Measurements from ENCODE around the gene HS6ST3. TPM values are rescaled to one million over a fixed set of nuclear protein-coding genes. Genes with fewer than 3 reads are reported as not detected.
A peak's percentile ranks its signal among the peaks of the same experiment; 100 is the strongest.

Gene HS6ST3
- total RNA-seq, 2 experiments from 2014 or later = not detected

DNA sequence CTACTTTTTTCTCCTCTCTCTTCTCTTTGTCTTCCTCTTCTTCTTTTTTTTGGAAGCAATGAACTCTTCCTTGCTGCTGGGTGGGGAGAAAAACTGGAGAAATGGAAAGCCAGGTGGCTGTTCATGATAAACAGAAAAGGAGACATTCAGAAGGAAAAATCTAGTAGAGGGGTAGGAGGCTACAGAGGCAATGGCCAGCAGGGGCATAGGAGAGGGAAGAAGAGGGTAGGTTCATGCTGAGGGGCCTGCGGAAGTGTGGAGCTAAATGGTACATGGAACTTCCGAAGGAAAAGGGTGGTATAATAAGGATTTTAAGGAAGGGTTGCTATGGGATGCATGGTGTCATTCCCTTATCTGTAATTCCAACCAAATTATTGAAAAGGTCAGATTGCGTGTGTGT lies 17.5 kb upstream of the HS6ST3 start:
- Mint-ChIP-seq H3K27ac (no peak overlapping the region), H3K9me3 (peaks cover 2% of the 10 kb centered on the region), H3K4me1 (ENCODE audit: low read depth) (no peaks in the 10 kb centered on the region), H3K36me3 (ENCODE audit: low read depth) (no peaks in the 10 kb centered on the region), H3K27me3 (peaks cover 1% of the 10 kb centered on the region), H3K4me3 (no peak overlapping the region)
- intact Hi-C loops (cut with micrococcal nuclease) = no loop called here
- no peak for ATAC-seq
- TF ChIP-seq, protein P1, sequence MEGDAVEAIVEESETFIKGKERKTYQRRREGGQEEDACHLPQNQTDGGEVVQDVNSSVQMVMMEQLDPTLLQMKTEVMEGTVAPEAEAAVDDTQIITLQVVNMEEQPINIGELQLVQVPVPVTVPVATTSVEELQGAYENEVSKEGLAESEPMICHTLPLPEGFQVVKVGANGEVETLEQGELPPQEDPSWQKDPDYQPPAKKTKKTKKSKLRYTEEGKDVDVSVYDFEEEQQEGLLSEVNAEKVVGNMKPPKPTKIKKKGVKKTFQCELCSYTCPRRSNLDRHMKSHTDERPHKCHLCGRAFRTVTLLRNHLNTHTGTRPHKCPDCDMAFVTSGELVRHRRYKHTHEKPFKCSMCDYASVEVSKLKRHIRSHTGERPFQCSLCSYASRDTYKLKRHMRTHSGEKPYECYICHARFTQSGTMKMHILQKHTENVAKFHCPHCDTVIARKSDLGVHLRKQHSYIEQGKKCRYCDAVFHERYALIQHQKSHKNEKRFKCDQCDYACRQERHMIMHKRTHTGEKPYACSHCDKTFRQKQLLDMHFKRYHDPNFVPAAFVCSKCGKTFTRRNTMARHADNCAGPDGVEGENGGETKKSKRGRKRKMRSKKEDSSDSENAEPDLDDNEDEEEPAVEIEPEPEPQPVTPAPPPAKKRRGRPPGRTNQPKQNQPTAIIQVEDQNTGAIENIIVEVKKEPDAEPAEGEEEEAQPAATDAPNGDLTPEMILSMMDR (IDR thresholded peaks at IDR 0.05) = no peak
- POLR2A ChIA-PET = no interaction called here
- CTCF ChIA-PET = no interaction called here
- no peak for DNase-seq

GRCh38 chr13:96075953-96076543 lies 13.9 kb upstream of the HS6ST3 start:
- ChIA-PET CTCF (no interaction called here), POLR2A (no interaction called here)
- Mint-ChIP-seq H3K4me1 (ENCODE audit: low read depth) (no peaks in the 10 kb centered on the region), H3K36me3 (ENCODE audit: low read depth) (no peaks in the 10 kb centered on the region), H3K4me3 (no peak overlapping the region), H3K9me3 (no peaks in the 10 kb centered on the region), H3K27ac (no peak overlapping the region), H3K27me3 (no peaks in the 10 kb centered on the region)
- no peak for ATAC-seq
- TF ChIP-seq, protein P1 (IDR thresholded peaks at IDR 0.05) = peak; percentile 23
- no peak for DNase-seq
- intact Hi-C loops (cut with micrococcal nuclease) = no loop called here

GRCh38 chr13:96080676-96081075 lies 9.2 kb upstream of the HS6ST3 start:
- Mint-ChIP-seq H3K27me3 (no peaks in the 10 kb centered on the region), H3K36me3 (ENCODE audit: low read depth) (no peaks in the 10 kb centered on the region), H3K27ac (no peak overlapping the region), H3K4me1 (ENCODE audit: low read depth) (no peaks in the 10 kb centered on the region), H3K9me3 (no peaks in the 10 kb centered on the region), H3K4me3 (no peak overlapping the region)
- POLR2A ChIA-PET = interaction anchor here (0.7 kb wide), 1 partner anchor 14 kb away, joined by 3 read pairs; no protein-coding TSS in a partner anchor
- TF ChIP-seq, protein P1 (IDR thresholded peaks at IDR 0.05) = no peak
- DNase-seq (no peak), ATAC-seq (no peak)
- CTCF ChIA-PET = no interaction called here
- intact Hi-C loops (cut with micrococcal nuclease) = no loop called here

DNA sequence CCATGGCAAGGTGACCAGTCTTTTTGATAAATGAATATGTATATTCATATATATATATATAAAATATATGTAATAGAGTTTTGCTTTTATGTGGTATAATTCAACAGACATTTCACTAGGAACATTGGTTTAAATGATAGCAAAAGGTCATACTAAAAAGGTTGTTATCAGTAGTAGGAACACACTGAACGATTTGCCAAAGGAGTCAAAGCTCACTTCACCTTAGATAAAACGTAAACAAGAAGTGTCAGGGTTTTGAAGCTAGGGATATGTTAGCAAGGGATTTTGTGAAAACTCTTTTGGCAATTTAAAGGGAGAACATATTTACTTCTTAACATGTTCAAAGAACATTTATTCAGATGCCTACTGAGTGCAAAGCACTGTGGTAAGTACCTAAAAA lies 8.0 kb upstream of the HS6ST3 start:
- H3K9me3 Mint-ChIP-seq = no peaks in the 10 kb centered on the region
- no peaks in the 10 kb centered on the region for H3K4me1 Mint-ChIP-seq (ENCODE audit: low read depth)
- ATAC-seq (no peak), DNase-seq (no peak)
- H3K27ac Mint-ChIP-seq = no peak overlapping the region
- TF ChIP-seq, protein P1 (IDR thresholded peaks at IDR 0.05) = no peak
- H3K27me3 Mint-ChIP-seq = no peaks in the 10 kb centered on the region
- no peak overlapping the region for H3K4me3 Mint-ChIP-seq
- no peaks in the 10 kb centered on the region for H3K36me3 Mint-ChIP-seq (ENCODE audit: low read depth)
- CTCF ChIA-PET = no interaction called here
- intact Hi-C loops (cut with micrococcal nuclease) = no loop called here
- POLR2A ChIA-PET = no interaction called here

DNA sequence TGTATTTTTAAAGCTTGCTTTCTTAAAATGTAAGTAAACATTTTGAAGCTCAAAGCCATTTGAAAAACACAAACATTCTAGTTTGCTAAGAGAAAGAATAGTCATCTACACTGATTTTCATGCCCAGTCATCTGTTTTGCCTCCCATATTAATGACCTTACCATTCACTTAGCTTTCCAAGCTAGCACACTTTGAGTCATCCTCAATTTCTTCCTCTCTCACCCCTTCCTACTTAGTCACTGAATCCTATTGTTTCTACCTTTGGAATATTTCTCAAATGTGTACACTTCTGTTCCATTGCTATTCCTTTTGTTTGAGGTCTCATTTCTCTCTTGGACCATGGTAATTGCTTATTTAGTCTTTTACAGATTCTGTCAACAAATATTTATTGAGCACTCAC lies 7.3 kb upstream of the HS6ST3 start:
- Mint-ChIP-seq H3K9me3 (no peaks in the 10 kb centered on the region), H3K36me3 (ENCODE audit: low read depth) (no peaks in the 10 kb centered on the region), H3K27me3 (peaks cover 2% of the 10 kb centered on the region), H3K4me3 (no peak overlapping the region), H3K27ac (no peak overlapping the region), H3K4me1 (ENCODE audit: low read depth) (no peaks in the 10 kb centered on the region)
- TF ChIP-seq, protein P1 (IDR thresholded peaks at IDR 0.05) = no peak
- intact Hi-C loops (cut with micrococcal nuclease) = no loop called here
- ATAC-seq = no peak
- ChIA-PET CTCF (no interaction called here), POLR2A (no interaction called here)
- DNase-seq = no peak
